ENCODE measurements around the gene RDH14.

The RDH14 gene

DNA sequence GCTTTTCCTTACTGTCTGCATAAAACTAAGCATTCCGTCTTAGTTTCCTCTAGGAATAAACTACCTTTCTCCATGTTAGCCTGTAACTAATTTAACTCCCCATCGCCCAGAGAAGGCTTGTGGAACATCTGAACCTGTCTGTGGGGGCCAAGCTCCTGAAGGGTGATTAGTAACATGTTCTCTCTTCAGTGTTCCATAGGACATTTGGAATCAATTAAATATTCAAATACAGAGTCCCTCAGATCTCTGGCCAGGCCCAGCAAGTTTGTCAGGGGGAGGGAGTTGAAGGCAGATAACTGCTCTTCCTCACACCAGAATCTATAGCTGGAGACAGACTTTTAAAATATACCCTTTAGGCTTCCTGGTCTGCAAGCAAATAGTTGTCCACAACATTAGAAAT, 8.8 kb downstream of the RDH14 start:
- ATAC-seq (ENCODE audit: low read depth) (no peak), DNase-seq (ENCODE audit: low spot score in 2 of 2) (no peak)
- peaks cover 28% of the 10 kb centered on the region for H3K4me1 Mint-ChIP-seq
- no peak overlapping the region for H3K4me3 Mint-ChIP-seq
- no peak overlapping the region for H3K27ac Mint-ChIP-seq
- no peaks in the 10 kb centered on the region for H3K27me3 Mint-ChIP-seq
- no peaks in the 10 kb centered on the region for H3K9me3 Mint-ChIP-seq
- peaks cover 23% of the 10 kb centered on the region for H3K36me3 Mint-ChIP-seq

DNA sequence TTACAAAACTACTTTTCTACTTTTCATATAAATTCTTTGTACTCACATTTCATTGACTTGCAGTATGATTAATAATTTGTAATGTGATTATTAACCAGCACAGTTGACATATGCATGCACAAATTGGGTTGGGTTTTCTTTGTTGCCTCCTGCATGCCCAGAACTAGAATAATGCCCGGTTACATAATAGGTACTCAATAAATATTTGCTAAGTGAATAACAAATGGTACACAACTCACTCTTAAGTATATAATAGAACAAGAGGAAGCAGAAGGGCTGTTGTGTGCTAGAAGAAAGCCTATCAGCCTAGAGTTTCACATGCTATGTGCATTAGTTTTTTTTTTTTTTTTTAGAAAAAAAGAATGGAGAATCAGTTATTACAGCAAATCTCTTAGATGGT, 9.3 kb downstream of the RDH14 start:
- peaks cover 30% of the 10 kb centered on the region for H3K4me1 Mint-ChIP-seq
- H3K4me3 Mint-ChIP-seq, result no peak overlapping the region
- DNase-seq (ENCODE audit: low spot score in 2 of 2) (no peak), ATAC-seq (ENCODE audit: low read depth) (no peak)
- H3K36me3 Mint-ChIP-seq, result peaks cover 21% of the 10 kb centered on the region
- no peak overlapping the region for H3K27ac Mint-ChIP-seq
- no peaks in the 10 kb centered on the region for H3K9me3 Mint-ChIP-seq
- H3K27me3 Mint-ChIP-seq, result no peaks in the 10 kb centered on the region

DNA sequence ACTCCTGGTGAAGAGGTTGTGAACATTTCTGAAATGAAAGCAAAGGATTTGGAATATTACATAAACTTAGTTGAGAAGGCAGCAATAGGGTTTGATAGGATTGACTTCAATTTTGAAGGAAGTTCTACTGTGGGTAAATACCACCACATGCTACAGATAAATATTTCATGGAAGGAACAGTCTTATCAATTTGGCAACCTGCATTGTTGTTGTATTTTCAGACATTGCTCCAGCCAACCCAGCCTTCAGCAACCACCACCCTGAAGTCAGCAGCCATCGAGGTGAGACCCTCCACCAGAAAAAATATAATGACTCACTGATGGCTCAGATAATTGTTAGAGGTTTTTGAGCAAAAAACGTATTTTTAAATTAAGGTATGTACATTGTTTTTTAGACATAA, 10.0 kb downstream of the RDH14 start:
- no peak overlapping the region for H3K27ac Mint-ChIP-seq
- no peaks in the 10 kb centered on the region for H3K27me3 Mint-ChIP-seq
- H3K9me3 Mint-ChIP-seq, result no peaks in the 10 kb centered on the region
- no peak for DNase-seq (ENCODE audit: low spot score in 2 of 2)
- no peak overlapping the region for H3K4me3 Mint-ChIP-seq
- ATAC-seq (ENCODE audit: low read depth), result no peak
- peaks cover 32% of the 10 kb centered on the region for H3K4me1 Mint-ChIP-seq
- peaks cover 21% of the 10 kb centered on the region for H3K36me3 Mint-ChIP-seq

DNA sequence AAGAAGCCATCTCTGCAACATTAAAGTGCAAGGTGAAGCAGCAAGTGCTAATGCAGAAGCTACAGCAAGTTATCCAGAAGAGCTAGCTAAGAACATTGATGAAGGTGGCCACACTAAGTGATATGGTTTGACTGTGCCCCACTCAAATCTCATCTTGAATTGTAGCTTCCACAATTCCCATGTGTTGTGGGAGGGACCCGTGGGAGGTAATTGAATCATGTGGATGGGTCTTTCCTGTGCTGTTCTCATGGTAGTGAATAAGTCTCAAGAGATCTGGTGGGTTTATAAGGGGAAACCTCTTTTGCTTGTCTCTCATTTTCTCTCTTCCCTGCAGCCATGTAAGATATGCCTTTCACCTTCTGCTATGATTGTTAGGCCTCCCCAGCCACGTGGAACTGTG, 11.4 kb downstream of the RDH14 start:
- Mint-ChIP-seq H3K4me3 (no peak overlapping the region), H3K27me3 (no peaks in the 10 kb centered on the region), H3K9me3 (no peaks in the 10 kb centered on the region), H3K27ac (peak overlapping the region; percentile 29), H3K4me1 (peaks cover 28% of the 10 kb centered on the region), H3K36me3 (peaks cover 12% of the 10 kb centered on the region)
- DNase-seq (ENCODE audit: low spot score in 2 of 2), result no peak
- no peak for ATAC-seq (ENCODE audit: low read depth)

DNA sequence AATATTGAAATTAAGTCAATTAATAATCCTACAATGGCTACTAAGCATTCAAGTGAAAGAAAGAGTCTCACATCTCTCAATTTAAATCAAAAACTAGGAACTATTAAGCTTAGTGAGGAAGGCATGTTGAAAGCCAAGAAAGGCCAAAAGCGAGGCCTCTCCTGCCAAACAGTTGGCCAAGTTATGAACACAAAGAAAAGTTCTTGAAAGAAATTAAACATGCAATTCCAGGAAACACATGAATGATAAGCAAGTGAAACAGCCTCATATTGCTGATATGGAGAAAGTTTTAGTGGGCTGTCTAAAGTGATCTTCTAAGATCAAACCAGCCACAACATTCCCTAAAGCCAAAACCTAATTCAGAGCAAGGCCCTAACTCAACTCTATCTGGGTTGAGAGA, 11.8 kb downstream of the RDH14 start:
- no peaks in the 10 kb centered on the region for H3K27me3 Mint-ChIP-seq
- no peak overlapping the region for H3K4me3 Mint-ChIP-seq
- peaks cover 11% of the 10 kb centered on the region for H3K36me3 Mint-ChIP-seq
- H3K9me3 Mint-ChIP-seq, result no peaks in the 10 kb centered on the region
- ATAC-seq (ENCODE audit: low read depth) (no peak), DNase-seq (ENCODE audit: low spot score in 2 of 2) (no peak)
- peak overlapping the region; percentile 29 for H3K27ac Mint-ChIP-seq
- H3K4me1 Mint-ChIP-seq, result peaks cover 26% of the 10 kb centered on the region

DNA sequence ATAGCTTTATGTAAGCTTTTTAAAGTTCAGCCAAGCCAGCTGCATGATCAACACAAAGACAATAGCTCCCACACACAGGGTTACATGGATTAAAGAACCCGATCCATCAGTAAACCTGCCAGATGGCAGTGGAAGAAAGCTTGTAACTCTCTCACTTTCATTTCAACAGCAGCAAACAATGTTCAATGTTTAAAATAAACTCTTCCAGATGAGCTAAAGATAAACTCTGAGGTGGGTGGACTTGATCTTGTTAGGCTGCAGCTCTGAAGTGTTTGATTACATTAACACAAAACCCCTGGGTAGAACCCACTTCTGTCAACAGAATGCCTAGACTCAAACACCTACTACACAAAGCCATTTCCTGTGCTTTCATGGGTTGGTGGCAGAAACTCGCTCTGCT, 13.9 kb downstream of the RDH14 start:
- no peak overlapping the region for H3K27ac Mint-ChIP-seq
- peaks cover 23% of the 10 kb centered on the region for H3K4me1 Mint-ChIP-seq
- peaks cover 2% of the 10 kb centered on the region for H3K9me3 Mint-ChIP-seq
- peaks cover 2% of the 10 kb centered on the region for H3K27me3 Mint-ChIP-seq
- no peak overlapping the region for H3K4me3 Mint-ChIP-seq
- DNase-seq (ENCODE audit: low spot score in 2 of 2) (no peak), ATAC-seq (ENCODE audit: low read depth) (no peak)
- H3K36me3 Mint-ChIP-seq, result peaks cover 12% of the 10 kb centered on the region

DNA sequence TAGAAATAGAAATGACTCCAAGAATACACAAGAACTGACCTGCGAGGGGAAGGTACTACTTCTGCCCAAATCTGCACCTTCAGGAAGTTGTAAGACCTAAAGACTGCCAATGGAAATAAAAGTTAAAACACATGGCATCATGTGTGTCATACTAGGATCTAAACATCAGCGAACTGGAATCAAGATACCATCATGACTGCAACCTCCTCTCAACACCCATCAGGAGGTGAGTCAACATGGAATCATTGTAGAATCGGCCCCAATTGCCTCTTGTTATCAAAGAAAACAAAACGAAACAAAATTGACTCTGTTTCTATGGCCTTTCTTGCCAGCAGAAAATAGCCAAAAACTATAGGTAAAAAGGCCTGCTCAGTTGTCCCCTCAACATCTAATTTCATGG, 15.1 kb downstream of the RDH14 start:
- Mint-ChIP-seq H3K4me3 (no peak overlapping the region), H3K9me3 (peaks cover 6% of the 10 kb centered on the region), H3K4me1 (peaks cover 21% of the 10 kb centered on the region), H3K27ac (no peak overlapping the region), H3K27me3 (peaks cover 2% of the 10 kb centered on the region), H3K36me3 (peaks cover 17% of the 10 kb centered on the region)
- DNase-seq (ENCODE audit: low spot score in 2 of 2) (no peak), ATAC-seq (ENCODE audit: low read depth) (no peak)

DNA sequence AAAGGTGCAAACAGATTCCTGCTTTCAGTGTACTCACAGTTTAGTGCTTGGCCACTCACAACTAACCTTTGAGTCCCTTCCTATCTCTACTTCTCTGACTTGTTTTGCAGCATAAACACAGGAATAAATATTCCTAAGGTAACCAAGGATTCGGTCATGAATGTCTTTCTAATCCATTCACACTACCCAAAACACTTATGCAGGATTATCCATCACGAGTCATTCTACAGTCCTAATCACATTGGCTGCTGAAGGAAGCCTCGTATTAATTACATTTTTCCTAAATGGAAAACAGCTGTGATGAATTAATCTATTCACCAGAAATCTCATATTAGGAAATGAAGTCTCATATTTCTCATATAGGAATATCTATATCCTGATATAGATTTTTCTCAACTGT, 16.3 kb downstream of the RDH14 start:
- H3K4me1 Mint-ChIP-seq, result peaks cover 14% of the 10 kb centered on the region
- no peak overlapping the region for H3K4me3 Mint-ChIP-seq
- no peak for DNase-seq (ENCODE audit: low spot score in 2 of 2)

DNA sequence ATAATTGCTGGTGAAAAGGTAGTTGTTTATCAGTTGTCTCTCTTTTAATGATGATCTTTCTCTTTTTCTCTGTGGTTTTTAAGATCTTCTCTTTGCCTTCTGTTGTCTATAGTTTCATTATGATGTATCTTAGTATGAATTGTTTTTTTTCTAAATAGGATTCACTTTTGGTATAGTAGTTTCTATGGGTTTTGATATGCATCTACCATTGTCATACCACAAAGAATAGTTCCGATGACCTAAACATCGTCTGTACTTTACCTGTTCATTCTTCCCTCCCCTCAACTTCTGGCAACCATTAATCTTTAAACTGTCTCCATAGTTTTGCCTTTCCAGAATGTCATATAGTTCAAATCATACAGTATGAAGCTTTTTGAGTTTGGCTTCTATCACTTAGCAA, 19.6 kb downstream of the RDH14 start:
- Mint-ChIP-seq H3K4me3 (no peak overlapping the region), H3K4me1 (no peaks in the 10 kb centered on the region), H3K36me3 (peaks cover 11% of the 10 kb centered on the region), H3K27me3 (peaks cover 2% of the 10 kb centered on the region), H3K9me3 (peaks cover 8% of the 10 kb centered on the region), H3K27ac (no peak overlapping the region)
- no peak for DNase-seq (ENCODE audit: low spot score in 2 of 2)
- no peak for ATAC-seq (ENCODE audit: low read depth)

More for the DNA sequence above, 16.3 kb downstream of the RDH14 start:
- Mint-ChIP-seq H3K9me3 (peaks cover 8% of the 10 kb centered on the region), H3K27ac (no peak overlapping the region), H3K36me3 (peaks cover 14% of the 10 kb centered on the region), H3K27me3 (peaks cover 2% of the 10 kb centered on the region)
- no peak for ATAC-seq (ENCODE audit: low read depth)

DNA sequence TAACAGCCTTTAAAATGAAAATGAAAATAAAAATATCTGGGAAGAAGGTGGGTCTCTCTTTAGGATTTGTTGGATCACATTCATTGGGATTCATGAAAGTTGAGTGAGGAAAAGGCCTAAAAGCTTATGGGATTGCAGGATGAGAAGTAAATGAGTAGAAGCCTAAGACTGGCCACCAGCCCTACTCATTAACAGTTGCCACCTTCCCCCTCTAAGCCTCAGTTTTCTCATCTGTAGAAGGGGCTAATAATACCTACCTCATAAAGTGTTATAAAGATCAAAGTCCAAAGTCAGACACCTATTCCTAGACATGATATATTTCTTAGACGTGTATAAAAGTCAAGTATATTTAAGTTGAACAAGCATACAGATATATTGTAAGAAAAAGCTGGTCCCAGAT, 23.8 kb downstream of the RDH14 start:
- no peaks in the 10 kb centered on the region for H3K4me1 Mint-ChIP-seq
- ATAC-seq (ENCODE audit: low read depth) (no peak), DNase-seq (ENCODE audit: low spot score in 2 of 2) (no peak)
- H3K36me3 Mint-ChIP-seq, result peaks cover 8% of the 10 kb centered on the region
- peaks cover 5% of the 10 kb centered on the region for H3K27me3 Mint-ChIP-seq
- H3K27ac Mint-ChIP-seq, result no peak overlapping the region
- no peak overlapping the region for H3K4me3 Mint-ChIP-seq
- peaks cover 6% of the 10 kb centered on the region for H3K9me3 Mint-ChIP-seq

DNA sequence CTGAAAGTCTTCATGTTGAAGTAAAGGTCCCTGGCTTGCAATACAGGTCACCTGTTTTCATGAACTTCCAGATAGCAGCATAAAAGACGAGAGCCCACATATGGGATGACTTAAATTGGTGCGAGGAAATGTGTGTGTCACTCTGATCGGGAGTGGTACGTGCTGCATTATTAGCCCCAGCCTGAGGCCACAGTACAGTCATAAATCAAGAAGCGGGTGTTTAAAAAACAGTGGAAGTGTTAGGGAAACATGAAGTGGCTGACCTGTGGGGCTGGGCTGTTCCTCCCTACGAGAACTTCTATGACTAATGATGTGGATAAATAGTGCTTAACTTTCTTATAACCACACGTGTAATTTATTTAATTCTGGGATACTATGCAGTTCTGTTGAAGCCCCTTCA, 24.4 kb downstream of the RDH14 start:
- Mint-ChIP-seq H3K4me3 (no peak overlapping the region), H3K36me3 (peaks cover 4% of the 10 kb centered on the region), H3K4me1 (no peaks in the 10 kb centered on the region), H3K27ac (no peak overlapping the region), H3K27me3 (peaks cover 5% of the 10 kb centered on the region), H3K9me3 (peaks cover 6% of the 10 kb centered on the region)
- no peak for DNase-seq (ENCODE audit: low spot score in 2 of 2)
- ATAC-seq (ENCODE audit: low read depth), result no peak

DNA sequence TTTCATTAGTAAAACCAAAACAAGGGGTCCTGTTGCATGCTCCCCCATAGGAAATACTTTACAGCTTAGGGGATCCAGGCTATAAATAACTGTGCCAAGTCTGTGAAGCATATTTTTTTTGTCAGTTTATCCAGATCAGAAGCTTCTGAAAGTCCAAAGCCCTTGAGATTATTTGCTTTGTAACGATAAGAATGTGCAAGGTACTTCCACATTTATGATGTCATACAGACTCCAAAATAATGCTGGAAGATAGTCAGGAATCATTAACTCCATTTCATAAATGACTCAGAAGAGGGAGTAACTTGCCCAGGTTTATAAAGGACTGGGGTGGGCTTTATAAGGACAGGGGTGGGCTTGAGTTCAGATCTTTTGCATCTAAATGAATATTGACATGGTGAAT, 29.3 kb downstream of the RDH14 start:
- Mint-ChIP-seq H3K27ac (no peak overlapping the region), H3K36me3 (no peaks in the 10 kb centered on the region), H3K27me3 (peaks cover 9% of the 10 kb centered on the region), H3K4me1 (no peaks in the 10 kb centered on the region), H3K4me3 (no peak overlapping the region), H3K9me3 (no peaks in the 10 kb centered on the region)
- ATAC-seq (ENCODE audit: low read depth) (no peak), DNase-seq (ENCODE audit: low spot score in 2 of 2) (no peak)

DNA sequence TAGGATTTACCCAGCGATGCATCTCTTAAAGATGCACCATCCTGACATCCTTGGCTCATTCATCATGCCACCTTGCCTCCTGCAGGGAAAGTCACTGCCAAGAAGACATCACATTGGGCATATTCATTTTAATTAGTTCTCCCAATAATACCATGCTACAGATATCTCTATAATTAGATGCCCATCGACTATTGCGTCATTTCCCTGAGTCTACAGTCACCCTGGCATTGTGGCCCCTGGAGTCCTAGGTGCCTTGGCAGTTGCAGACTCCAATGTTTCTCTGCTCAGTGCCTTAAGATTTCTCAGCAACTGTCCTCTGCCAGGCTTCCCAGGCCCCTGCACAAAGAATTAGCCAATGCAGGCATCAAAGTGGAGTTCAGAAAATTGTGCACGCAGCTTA, 32.6 kb downstream of the RDH14 start:
- no peak overlapping the region for H3K27ac Mint-ChIP-seq
- H3K4me1 Mint-ChIP-seq, result no peaks in the 10 kb centered on the region
- H3K4me3 Mint-ChIP-seq, result no peak overlapping the region
- no peak for ATAC-seq (ENCODE audit: low read depth)
- peaks cover 4% of the 10 kb centered on the region for H3K27me3 Mint-ChIP-seq
- no peaks in the 10 kb centered on the region for H3K36me3 Mint-ChIP-seq
- DNase-seq (ENCODE audit: low spot score in 2 of 2), result no peak
- H3K9me3 Mint-ChIP-seq, result no peaks in the 10 kb centered on the region

DNA sequence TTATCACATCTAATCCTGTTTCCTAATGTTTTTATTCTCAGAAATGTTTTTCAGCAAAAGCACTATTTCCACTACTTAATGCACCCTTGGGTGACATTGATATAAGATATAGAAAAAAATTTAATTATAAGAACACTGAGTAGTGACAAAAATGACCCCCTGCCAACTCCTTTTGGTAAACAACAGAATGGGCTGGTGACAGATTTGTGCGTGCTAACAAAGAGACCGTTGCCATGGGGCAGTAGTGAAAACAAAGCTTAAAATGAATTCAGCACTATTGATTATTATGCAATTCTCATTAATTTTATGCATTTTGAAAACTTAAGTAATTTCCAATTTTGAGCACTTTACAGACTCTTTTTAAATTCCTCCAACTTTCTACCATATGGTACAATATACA, 33.1 kb downstream of the RDH14 start:
- Mint-ChIP-seq H3K4me3 (no peak overlapping the region), H3K9me3 (no peaks in the 10 kb centered on the region)

DNA sequence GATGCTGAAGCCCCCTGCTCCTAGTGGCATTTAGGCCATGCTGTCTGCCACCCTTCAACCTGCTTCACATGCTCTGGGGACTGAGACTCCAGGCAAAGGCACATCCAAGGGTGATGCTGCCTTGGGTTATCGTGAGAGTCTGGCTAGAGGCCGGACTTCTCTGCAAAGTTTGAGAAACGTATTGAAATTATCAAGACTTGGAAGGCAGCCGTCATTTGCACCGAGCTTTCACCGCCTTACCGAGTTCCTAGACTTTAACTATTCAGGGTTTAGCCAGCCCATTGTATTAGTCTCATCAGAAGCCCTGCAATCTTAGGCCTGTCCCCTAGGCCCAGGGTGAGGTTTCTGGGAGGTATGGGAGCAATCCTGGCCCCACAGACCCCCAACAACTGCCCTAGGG, 34.0 kb downstream of the RDH14 start:
- no peak overlapping the region for H3K4me3 Mint-ChIP-seq

More for the DNA sequence above, 33.1 kb downstream of the RDH14 start:
- no peak for DNase-seq (ENCODE audit: low spot score in 2 of 2)
- Mint-ChIP-seq H3K4me1 (no peaks in the 10 kb centered on the region), H3K27ac (no peak overlapping the region), H3K27me3 (peaks cover 4% of the 10 kb centered on the region), H3K36me3 (no peaks in the 10 kb centered on the region)
- ATAC-seq (ENCODE audit: low read depth), result no peak

DNA sequence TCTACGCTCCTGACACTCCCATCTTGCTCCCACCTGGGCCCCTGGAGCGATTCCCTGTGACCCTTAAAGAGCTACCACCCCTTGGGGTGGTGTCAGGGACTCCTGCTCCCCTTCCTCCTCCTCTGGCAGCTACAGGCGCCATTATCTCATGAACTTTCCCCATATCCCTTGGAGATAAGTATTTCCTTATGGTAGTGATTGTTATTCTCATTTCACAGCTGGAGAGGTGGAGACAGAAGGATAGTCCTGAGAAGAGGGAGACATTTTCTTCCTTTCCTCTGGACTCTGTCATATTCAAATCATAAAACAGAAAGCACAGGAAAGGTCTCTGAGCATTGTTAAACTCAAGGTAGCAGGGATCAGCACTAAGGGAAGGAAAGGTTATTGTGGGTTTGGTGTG, 34.6 kb downstream of the RDH14 start:
- Mint-ChIP-seq H3K4me3 (no peak overlapping the region), H3K9me3 (no peaks in the 10 kb centered on the region), H3K36me3 (no peaks in the 10 kb centered on the region), H3K27me3 (peaks cover 3% of the 10 kb centered on the region), H3K4me1 (no peaks in the 10 kb centered on the region), H3K27ac (no peak overlapping the region)
- DNase-seq (ENCODE audit: low spot score in 2 of 2), result no peak
- ATAC-seq (ENCODE audit: low read depth), result no peak

More for the DNA sequence above, 34.0 kb downstream of the RDH14 start:
- Mint-ChIP-seq H3K27me3 (peaks cover 4% of the 10 kb centered on the region), H3K36me3 (no peaks in the 10 kb centered on the region), H3K9me3 (no peaks in the 10 kb centered on the region), H3K4me1 (no peaks in the 10 kb centered on the region), H3K27ac (no peak overlapping the region)
- no peak for ATAC-seq (ENCODE audit: low read depth)
- DNase-seq (ENCODE audit: low spot score in 2 of 2), result no peak

Data from memory B cell (primary cell).